Ammon's horn (tissue), 1 donor: Measurements from ENCODE around the gene ISG15.
"Not testable (repeated sequence)": the region's sequence is repeated elsewhere in the genome, so short reads cannot be mapped to it uniquely, and the experiment has no call there.

Experiments
- DNase-seq: peaks from one replicate; pipeline ENCODE4 v3.0.0-alpha.2; 2016; ENCODE audit warnings: low spot score

Gene ISG15

GRCh38 chr1:975365-975764, 37.9 kb upstream of the ISG15 start:
- no peak for DNase-seq

- DNase-seq = no peak
These were observed 37.2 kb upstream of the ISG15 start for GRCh38 chr1:975896-976683.

GRCh38 chr1:976791-977190, 36.5 kb upstream of the ISG15 start:
- DNase-seq = not testable (repeated sequence)

GRCh38 chr1:978069-978834, 35.0 kb upstream of the ISG15 start:
- no peak for DNase-seq

GRCh38 chr1:978835-979743, 34.2 kb upstream of the ISG15 start:
- no peak for DNase-seq

GRCh38 chr1:979744-980072, 33.6 kb upstream of the ISG15 start:
- no peak for DNase-seq

GRCh38 chr1:980137-980571, 33.1 kb upstream of the ISG15 start:
- no peak for DNase-seq

- DNase-seq = no peak
These were observed 32.5 kb upstream of the ISG15 start for GRCh38 chr1:980602-981395.

- DNase-seq = no peak
These were observed 31.8 kb upstream of the ISG15 start for GRCh38 chr1:981491-981954.

GRCh38 chr1:981955-982558, 31.2 kb upstream of the ISG15 start, which contains the start of gene PERM1:
Gene PERM1, minus strand, starts transcription at chr1:982093. Its CDS starts 1,064 bp downstream, at chr1:981029.
- no peak for DNase-seq

- DNase-seq = no peak
These were observed 30.4 kb upstream of the ISG15 start for GRCh38 chr1:982765-983436.

GRCh38 chr1:983798-984475, 29.4 kb upstream of the ISG15 start:
- no peak for DNase-seq

- DNase-seq = no peak
These were observed 28.9 kb upstream of the ISG15 start for GRCh38 chr1:984476-984814.

- DNase-seq = no peak
These were observed 28.2 kb upstream of the ISG15 start for GRCh38 chr1:985126-985525.

GRCh38 chr1:988061-988460, 25.2 kb upstream of the ISG15 start:
- not testable (repeated sequence) for DNase-seq

GRCh38 chr1:991275-991674, 22.0 kb upstream of the ISG15 start:
- DNase-seq = not testable (repeated sequence)

GRCh38 chr1:991895-992294, 21.4 kb upstream of the ISG15 start:
- DNase-seq = no peak

- DNase-seq = no peak
These were observed 20.9 kb upstream of the ISG15 start for GRCh38 chr1:992362-992761.

- DNase-seq = no peak
These were observed 19.8 kb upstream of the ISG15 start for GRCh38 chr1:993379-993995.
